Kidney glomerular epithelial cell (primary cell): Measurements from ENCODE around the gene ROCK1.
"Not testable (repeated sequence)": the region's sequence is repeated elsewhere in the genome, so short reads cannot be mapped to it uniquely, and the experiment has no call there.

ENCODE experiments used
- DNase-seq: peaks from one replicate; lab custom pipeline; 2025; lab: John Stamatoyannopoulos, UW

Gene ROCK1

DNA sequence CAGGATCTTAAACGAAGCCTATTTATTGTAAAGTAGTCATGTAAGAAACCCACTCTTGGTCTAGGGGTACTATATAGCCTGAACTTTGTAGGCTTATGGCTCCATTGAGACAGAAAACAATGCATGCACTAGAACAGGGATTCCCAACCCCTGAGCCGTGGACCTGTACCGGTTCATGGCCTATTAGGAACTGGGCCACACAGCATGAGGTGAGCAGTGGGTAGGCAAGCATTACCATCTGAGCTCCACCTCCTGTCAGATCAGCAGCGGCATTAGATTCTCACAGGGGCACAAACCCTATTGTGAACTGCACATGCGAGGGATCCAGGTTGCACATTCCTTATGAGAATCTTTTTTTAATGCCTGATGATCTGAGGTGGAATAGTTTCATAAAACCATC lies 59.2 kb downstream of the ROCK1 start:
- DNase-seq = no peak

DNA sequence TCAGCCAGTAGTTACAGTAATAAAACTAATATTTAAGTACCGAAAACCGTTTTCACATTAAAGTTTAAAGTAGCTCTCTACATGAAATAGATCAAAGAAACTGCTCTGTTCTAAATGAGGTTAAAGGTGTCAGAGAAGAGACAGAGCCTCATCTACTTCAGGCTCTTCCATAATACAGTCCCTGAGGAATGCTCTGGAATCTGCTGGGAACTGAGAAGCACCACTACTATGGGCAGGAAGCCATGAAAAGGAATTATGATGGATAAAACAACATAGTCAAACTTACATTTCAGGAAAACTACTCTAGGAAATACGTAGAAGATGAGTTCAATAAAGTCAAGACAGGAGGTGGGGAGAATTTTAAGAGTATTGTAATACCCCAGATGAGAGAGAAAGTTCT lies 60.0 kb downstream of the ROCK1 start:
- no peak for DNase-seq

DNA sequence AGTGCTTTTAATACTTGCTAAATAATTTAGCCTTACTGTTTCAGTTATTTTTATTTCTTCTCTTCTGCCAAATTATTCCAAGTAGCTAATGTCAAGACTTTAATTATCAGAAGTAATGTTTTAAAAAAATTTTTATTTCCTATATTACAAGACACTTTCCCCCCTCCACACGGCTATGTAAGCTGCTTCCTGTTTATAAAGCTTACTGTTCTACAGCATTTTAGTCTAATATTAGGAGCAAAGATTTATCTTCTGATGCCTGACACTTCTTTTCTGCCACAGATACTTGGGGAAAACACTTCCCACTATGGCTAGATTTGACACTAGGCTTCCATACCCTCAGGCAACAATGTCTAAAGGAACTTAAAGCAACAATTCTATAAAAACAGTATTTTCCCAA lies 62.3 kb downstream of the ROCK1 start:
- no peak for DNase-seq

DNA sequence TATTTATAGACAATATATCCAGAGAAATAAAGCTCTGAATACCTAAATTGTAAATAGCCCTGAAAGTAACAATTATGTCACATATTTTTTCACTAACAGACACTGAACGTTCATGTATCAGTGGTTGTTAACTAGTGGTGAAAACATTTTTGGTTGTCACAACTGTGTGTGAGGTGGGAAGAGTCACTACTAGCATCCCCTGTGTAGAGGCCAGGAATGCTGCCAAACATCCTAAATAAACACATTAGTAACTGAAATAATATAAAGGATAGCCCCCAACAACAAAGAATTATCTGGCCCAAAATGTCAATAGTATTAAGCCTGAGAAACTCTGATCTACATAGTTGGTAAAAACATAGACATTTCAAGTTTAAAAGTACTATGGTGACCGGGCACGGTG lies 64.5 kb downstream of the ROCK1 start:
- DNase-seq = no peak

DNA sequence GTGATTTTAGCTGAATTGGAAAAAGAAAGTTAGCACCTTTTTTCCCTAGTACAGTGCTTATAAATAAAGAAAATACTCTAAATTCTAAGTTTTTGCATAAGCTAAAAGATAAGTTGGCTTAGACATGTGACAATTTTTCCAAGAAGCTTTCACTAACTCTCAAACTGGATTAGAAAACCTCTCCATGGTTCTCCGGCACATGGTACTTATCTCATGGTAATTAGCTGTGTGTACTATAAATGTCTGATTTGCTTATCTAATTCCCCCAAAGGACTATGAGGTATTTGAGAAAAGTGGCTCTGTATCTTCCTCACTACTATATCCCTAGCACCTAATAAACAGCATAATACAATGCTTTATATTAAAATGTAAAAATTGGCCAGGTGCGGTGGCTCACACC lies 71.1 kb downstream of the ROCK1 start:
- DNase-seq = no peak

DNA sequence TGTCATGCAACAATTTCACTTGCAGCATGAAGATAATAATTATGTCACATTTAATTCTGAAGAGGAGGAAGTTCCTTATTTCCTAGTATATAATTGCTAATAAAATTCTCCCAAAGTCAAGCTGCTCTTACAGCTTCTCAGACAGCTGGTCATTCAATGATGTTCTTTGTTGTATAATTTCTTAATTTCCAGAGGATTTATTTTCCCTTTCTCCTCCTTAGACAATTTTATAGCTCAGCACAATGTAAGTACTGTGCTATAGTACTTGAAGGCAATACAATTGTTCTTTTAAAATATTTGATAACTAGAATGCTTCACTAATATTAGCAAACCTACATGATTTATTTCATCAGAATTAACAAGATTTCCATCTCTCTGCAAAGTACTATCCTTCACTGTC lies 73.4 kb downstream of the ROCK1 start:
- no peak for DNase-seq

DNA sequence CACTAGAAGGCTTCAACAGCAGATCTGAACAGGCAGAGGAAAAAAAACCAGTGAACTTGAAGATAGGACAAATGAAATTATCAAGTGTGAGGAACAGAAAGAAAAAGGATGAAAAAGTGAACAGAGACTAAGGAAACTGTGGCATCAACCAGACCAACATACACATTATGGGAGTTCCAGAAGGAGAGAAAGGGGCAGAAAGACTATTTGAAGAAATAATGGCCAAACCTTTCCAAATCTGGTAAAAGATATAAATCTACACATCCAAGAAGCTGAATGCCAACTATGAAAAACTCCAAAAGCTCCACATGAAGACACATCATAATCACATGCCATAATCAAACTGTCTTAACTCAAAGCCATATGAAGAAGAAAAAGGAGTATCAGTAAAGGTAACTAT lies 79.8 kb downstream of the ROCK1 start:
- DNase-seq = no peak

DNA sequence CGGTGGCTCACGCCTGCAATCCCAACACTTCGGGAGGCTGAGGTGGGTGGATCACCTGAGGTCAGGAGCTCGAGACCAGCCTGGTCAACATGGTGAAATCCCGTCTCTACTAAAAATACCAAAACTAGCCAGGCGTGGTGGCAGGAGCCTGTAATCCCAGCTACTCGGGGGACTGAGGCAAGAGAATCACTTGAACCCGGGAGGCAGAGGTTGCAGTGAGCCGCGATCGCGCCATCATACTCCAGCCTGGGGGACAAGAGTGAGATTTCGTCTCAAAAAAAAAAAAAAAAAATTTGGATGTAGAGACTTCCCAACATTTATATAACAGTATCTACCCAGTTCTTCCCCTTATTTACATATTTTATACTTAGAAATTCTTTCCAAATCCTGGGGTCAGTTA lies 93.4 kb downstream of the ROCK1 start:
- not testable (repeated sequence) for DNase-seq

DNA sequence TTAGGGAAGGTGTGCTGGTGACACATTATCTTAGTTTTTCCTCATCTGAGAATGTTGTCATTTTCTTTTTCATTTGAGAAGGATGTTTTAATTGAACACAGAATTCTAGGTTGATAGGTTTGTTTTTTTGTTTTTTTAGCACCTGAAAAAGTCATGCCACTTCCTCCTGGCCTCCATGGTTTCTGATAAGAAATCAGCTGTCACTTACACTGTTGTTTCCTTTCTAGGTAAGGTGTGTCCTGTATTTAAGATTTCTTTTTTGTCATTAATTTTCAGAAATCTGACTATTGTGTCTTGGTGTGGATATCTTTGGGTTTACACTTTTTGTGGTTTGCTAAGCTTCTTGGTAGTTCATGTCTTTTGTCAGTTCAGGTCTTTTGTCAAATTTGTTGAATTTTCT lies 99.3 kb downstream of the ROCK1 start:
- no peak for DNase-seq

DNA sequence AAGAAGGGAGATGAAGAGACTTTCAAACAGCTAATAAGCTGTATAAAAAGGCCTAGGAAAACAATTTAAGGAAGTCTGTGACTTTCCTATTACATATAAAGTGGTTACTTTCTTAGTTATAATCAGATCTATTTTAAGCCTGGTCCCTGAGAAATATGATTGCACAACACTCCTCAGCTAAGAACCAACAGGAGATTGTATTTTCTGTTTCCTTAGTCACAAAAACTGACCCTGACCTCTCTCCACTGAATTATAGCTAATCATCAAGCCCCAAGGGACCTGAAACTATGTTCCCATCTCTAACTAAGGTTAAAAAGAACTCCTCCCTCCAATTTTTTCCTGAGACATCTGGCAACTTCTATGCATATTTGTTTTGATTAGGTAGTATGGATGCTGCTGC lies 106.9 kb downstream of the ROCK1 start:
- no peak for DNase-seq

DNA sequence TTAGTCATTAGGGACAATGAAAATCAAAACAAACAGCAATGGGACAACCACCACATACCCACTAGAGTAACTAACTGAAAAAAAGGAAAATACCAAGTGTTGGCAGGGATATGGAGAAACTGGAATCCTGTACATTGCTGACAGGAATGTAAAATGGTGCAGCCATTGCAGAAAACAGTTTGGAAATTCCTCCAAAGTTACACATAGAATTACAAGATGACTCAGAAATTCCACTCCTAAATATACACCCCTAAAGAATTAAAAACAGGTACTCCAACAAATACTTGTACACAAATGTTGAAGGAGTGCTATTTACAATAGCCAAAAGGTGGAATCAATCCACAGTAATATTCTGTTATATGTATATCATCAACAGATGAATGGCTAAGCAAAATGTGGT lies 110.9 kb downstream of the ROCK1 start:
- no peak for DNase-seq

DNA sequence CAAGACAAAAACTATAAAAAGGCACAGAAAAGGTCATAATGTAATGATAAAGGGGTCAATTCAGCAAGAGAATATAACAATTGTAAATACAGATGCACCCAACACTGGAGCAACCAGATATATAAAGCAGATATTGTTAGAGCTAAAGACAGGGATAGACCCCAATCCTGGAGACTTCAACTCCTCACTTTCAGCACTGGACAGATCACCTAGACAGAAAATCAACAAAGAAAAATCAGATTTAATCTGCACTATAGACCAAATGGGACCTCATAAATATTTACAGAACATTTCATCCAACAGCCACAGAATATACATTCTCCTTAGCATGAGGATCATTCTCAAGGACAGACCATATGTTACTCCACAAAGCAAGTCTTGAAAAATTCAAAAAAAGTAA lies 114.2 kb downstream of the ROCK1 start:
- DNase-seq = no peak

DNA sequence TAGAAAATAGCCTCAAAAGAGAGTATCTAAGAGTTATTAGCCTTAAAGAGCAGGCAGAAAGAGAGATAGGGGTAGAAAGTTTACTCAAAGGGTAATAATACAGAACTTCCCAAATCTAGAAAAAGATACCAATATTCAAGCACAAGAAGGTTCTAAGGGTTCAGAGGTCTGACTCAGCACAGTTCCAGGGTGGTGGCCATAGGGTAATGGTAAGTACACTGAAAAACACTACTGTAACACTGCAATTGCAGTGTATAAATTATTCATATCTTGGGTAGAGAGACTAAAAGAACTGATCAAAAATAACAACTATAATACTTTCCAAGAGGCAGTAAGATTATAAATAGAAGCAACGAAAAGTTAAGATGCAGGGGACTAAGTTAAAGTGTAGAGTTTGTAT lies 115.2 kb downstream of the ROCK1 start:
- no peak for DNase-seq

DNA sequence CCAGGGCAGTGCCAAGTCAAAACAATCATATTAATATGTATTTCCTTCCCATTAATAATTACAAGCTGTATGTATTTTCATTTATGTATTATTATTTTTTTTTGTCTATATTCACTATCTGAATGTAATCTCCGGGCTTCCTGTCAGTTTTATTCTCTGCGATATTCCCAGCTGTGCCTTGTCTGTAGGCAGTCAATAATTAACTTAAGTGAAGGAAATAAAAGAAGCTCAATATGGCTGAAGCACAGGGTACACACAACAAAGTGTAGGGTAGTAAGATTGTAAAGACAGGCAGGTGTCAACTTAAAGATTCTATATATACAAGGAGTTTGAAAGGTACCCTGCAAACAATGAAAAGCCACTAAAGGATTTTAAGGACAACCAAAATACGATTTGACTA lies 122.9 kb downstream of the ROCK1 start:
- no peak for DNase-seq

DNA sequence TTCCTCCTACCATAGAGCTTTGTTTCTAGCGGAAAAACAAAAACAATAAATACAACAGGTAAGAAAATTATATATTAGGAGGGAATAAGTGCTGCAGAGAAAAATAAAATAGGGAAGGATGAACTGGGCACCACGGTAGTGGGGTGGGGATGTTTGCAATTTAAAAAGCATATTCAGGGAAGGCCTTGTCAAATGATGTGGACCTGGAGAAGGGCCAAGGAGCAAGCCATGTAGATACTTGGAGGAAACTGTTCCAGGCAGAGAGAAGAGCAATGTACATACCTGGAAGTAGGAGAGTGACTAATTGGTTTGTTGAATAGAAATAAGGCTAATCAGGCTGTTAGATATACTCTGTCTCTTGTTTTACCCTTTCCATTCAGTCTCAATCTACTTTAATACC lies 136.5 kb downstream of the ROCK1 start:
- DNase-seq = no peak

DNA sequence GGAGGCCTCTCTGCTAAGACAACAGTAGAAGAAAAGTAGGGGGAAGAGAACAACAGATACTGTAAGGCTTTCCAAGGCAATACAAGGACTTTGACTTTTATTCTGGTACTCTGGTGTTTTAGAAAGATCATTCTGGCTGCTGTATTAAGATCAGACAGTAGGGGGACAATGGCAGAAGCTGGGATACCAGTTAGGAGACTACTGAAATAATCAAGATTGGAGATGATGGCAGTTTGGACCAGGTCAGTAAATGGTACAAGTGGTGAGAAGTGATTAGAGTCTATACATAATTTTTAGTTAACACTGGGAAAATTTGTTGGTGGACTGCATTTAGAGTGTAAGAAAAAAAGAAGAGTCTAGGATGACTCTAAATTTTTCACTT lies 139.7 kb downstream of the ROCK1 start:
- DNase-seq = no peak

DNA sequence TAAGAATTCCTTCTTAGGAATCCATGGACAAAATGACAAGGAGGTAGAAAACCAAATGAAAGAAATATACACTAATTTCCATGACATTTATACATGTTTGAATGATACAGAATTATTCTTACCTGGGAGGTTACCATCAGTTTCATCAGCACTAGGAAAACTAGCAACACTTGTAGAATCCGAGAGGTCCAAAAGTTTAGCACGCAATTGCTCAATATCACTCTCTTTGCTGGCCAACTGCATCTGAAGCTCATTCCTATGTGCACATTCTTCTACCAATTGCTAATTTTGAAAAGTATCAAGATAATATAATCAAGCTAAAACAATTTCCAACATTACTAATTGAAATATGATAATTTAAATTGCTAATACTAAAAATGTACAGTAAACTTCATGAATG lies 144.8 kb downstream of the ROCK1 start:
- no peak for DNase-seq

DNA sequence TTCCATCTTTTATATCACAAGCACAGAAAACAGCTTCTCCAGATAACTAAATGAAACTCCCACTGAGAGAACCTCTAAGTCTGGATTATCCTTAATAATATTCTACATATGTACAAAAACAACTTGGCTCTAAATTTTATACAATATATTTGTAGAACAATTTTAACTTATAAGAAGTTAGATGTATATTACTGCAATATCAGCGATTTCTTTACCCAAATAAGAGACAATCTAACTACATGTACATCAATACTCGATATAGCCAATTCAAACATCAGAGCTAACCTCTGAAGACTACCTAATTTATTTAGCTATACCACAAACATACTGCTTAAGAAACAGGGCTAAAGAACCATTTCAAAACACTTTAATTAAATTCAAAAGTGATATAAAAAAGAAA lies 148.6 kb downstream of the ROCK1 start:
- DNase-seq = no peak

DNA sequence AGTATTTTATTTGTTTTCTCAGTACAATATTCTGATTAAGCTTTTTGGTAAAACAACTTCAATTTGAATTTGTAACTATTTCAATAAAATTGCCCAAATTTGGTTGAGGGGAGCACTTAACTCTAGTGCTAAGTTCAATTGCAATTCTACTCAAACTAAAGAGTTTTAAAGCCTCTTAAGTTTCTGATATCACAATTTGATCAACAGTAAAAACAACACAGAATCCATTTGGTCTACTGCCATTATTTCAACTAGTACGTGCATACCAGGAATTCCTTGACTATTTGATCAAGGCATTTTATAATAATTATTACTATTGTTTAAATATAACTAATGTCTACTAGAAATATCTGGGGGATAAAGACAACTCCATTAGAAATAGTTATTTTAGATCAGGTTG lies 150.9 kb downstream of the ROCK1 start:
- DNase-seq = no peak

DNA sequence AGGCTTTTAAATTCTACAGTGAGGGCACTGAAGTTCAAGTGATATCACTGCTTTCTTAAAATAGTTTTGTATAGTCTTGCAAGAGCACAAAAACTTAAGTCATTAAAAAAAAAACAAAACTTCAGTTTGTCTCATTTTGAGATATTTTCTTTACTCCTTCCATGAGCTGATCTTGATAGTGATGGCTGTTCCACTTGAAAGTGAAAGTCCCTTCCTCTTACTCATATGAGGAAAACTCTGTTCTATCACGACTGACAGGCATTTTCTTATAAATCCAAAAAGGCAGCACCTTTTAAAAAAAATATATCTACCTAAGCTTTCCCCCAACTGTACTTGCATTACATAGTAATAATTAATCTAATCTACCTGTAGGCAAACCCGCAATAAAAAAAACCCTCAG lies 160.8 kb downstream of the ROCK1 start:
- not testable (repeated sequence) for DNase-seq
